ENCODE results near the gene BCL6B.

The BCL6B gene

DNA sequence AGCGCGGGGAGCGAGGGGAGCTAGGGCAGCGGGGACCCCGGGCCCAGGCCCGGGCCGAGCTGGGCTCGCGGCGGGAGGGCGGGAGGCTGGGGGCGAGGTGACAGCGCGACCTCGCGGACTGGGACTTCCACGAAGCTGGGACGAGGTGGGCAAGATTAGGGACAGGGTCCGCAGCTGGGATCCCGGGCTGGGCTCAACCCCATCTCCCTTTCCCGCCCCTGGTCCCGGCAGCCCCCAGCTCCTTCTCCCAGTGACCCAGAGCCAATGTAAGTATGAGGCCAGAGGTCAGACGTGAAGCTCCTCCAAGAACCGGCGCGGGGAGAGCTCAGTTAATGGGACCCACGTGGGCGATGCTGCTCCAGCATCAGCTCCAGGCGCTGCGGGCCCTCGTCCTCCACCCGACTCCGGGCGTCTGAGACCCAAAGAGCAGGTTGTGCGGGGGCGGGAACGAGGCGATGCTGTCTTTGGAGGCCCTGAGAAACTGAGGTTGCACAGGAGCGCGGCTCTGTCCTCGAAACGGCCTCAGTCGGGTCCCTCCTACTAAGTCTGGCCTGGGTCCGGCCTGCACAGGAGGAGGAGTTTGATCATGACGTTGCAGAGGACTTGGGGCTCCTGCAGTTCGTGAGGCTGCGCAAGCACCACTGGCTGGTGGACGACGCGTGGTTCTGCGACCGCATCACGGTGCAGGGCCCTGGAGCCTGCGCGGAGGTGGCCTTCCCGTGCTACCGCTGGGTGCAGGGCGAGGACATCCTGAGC is 26.4 kb upstream of the BCL6B start:
- Histone ChIP-seq H3K27ac (ENCODE audit: low read length) (no peak overlapping the region), H3K36me3 (ENCODE audit: control insufficient read depth in 2 of 2, insufficient read depth in 2 of 2, low read length in 2 of 2) (peaks cover 16 to 20% of the 10 kb centered on the region in 2 donors), H3K9ac (ENCODE audit: low read length in 2 of 2) (no peak overlapping the region), H3K4me3 (ENCODE audit: low read length in 2 of 2) (peak overlapping the region in 1 of 2 donors; percentile 57), H3K27me3 (ENCODE audit: control insufficient read depth in 1 of 2, insufficient read depth in 2 of 2, low read length in 2 of 2) (peaks cover 7 to 11% of the 10 kb centered on the region in 2 donors), H3K4me1 (ENCODE audit: control insufficient read depth, insufficient read depth, low read length) (peaks cover 13% of the 10 kb centered on the region), H3K9me3 (ENCODE audit: control insufficient read depth in 2 of 2, low read length in 2 of 2) (no peaks in the 10 kb centered on the region)

DNA sequence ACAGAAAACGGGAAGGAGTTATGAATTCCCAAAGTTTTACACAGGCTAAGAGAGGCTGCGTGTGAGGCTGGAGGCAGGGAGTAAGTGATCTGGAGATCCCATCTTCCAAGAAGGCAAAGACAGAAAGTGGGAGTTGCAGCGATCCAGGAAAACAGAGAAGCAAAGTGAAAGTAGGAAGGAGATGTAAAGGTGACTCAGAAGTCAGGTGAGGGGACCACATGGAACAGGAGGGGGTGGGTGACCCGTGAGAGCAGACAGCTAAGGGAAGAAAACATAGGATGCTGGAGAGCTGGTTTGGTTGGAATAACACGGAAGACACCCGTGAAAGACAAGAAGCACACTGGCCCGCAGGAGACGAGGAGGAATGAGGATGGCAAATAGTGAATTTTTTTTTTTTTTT is 25.7 kb upstream of the BCL6B start:
- Histone ChIP-seq H3K27ac (ENCODE audit: low read length) (no peak overlapping the region), H3K36me3 (ENCODE audit: control insufficient read depth in 2 of 2, insufficient read depth in 2 of 2, low read length in 2 of 2) (peaks cover 23 to 27% of the 10 kb centered on the region in 2 donors), H3K9me3 (ENCODE audit: control insufficient read depth in 2 of 2, low read length in 2 of 2) (no peaks in the 10 kb centered on the region), H3K4me3 (ENCODE audit: low read length in 2 of 2) (no peak overlapping the region), H3K9ac (ENCODE audit: low read length in 2 of 2) (no peak overlapping the region), H3K4me1 (ENCODE audit: control insufficient read depth, insufficient read depth, low read length) (peaks cover 13% of the 10 kb centered on the region), H3K27me3 (ENCODE audit: control insufficient read depth in 1 of 2, insufficient read depth in 2 of 2, low read length in 2 of 2) (peaks cover 7 to 11% of the 10 kb centered on the region in 2 donors)

DNA sequence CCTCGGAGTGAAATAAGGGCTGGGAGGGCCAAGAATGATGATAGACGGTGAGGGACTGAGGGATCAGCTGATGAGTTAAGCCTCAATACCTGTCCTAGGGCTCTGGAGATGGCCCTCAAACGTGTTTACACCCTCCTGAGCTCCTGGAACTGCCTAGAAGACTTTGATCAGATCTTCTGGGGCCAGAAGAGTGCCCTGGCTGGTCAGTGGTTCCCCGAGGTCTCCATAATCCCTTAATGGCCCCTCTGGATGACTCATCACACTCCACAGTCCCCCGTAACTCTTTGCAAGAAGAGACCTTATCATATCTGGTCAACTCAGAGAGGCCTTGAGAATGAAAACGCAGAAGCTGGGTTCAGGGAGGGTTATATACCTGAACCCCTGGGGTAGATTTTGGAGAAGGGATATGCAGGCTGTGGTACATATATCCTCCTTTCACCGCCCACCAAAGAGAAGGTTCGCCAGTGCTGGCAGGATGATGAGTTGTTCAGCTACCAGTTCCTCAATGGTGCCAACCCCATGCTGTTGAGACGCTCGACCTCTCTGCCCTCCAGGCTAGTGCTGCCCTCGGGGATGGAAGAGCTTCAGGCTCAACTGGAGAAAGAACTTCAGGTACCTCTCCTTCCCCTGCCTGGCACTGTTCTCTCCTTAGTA is 23.9 kb upstream of the BCL6B start:
- Histone ChIP-seq H3K27ac (ENCODE audit: low read length) (no peak overlapping the region), H3K4me3 (ENCODE audit: low read length in 2 of 2) (no peak overlapping the region), H3K27me3 (ENCODE audit: control insufficient read depth in 1 of 2, insufficient read depth in 2 of 2, low read length in 2 of 2) (peaks cover 7 to 11% of the 10 kb centered on the region in 2 donors), H3K9me3 (ENCODE audit: control insufficient read depth in 2 of 2, low read length in 2 of 2) (no peaks in the 10 kb centered on the region), H3K4me1 (ENCODE audit: control insufficient read depth, insufficient read depth, low read length) (peaks cover 13% of the 10 kb centered on the region), H3K36me3 (ENCODE audit: control insufficient read depth in 2 of 2, insufficient read depth in 2 of 2, low read length in 2 of 2) (peaks cover 24 to 29% of the 10 kb centered on the region in 2 donors), H3K9ac (ENCODE audit: low read length in 2 of 2) (no peak overlapping the region)

DNA sequence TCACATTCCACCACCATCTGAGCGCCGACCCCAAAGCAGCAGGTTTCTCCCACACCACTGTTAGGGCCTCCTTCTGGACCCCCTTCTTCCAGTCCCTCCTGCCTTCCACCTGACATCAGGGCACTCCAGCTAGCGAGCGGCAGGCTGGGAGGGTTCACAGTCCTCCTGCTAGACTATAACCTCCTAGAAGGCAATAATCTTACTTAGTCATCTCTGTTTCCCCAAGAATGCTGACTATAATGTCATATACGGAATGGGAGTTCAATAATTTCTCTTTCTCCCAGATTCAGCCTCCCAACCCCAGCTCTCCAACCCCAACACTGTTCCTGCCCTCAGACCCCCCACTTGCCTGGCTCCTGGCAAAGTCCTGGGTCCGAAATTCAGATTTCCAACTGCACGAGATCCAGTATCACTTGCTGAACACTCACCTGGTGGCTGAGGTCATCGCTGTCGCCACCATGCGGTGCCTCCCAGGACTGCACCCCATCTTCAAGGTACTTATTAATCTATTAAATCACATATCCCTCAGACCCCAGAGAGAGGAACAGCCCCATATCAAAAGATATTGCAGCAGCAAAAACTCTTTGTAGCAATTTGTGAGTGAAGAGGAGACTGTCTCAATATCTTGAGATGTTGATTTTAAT is 21.4 kb upstream of the BCL6B start:
- no peaks in the 10 kb centered on the region for H3K4me1 ChIP-seq (ENCODE audit: control insufficient read depth, insufficient read depth, low read length)
- H3K9me3 ChIP-seq (ENCODE audit: control insufficient read depth in 2 of 2, low read length in 2 of 2), result no peaks in the 10 kb centered on the region
- peaks cover 24 to 29% of the 10 kb centered on the region in 2 donors for H3K36me3 ChIP-seq (ENCODE audit: control insufficient read depth in 2 of 2, insufficient read depth in 2 of 2, low read length in 2 of 2)
- no peak overlapping the region for H3K9ac ChIP-seq (ENCODE audit: low read length in 2 of 2)
- H3K27ac ChIP-seq (ENCODE audit: low read length), result no peak overlapping the region
- no peaks in the 10 kb centered on the region for H3K27me3 ChIP-seq (ENCODE audit: control insufficient read depth in 1 of 2, insufficient read depth in 2 of 2, low read length in 2 of 2)
- no peak overlapping the region for H3K4me3 ChIP-seq (ENCODE audit: low read length in 2 of 2)

DNA sequence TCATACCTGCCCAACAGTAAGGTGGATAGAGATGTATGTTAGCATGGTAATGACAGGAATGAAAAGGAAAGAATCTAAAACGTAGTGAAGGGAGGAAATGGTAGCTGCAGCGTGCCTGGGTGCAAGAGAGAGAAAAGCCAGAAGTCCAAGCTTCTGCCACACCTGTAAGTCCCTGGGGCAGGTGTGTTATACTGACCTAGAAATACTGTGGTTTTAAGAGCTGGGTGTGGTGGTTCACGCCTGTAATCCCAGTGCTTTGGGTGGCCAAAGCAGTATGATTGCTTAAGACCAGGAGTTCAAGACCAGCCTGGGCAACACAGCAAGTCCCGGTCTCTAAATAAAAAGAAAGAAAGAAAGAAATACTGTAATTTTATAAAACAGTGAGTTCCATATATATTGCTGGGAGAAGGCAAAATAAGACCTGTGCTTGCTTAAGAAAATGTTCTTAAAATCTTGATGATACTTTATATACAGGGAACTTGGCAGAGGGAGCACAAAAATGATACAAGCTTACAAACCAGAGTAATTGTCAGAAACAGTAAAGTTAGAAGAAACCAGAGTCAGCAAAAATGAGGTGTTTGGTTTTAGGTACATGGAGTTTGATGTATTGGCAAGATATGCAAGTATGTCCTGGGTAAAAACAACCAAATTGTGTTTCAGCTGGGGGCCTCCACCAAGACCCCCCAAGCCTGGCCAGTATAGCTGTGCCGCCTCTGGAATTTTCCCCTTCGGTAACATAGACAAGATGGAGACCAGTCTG is 20.4 kb upstream of the BCL6B start:
- no peak overlapping the region for H3K4me3 ChIP-seq (ENCODE audit: low read length in 2 of 2)
- no peaks in the 10 kb centered on the region for H3K4me1 ChIP-seq (ENCODE audit: control insufficient read depth, insufficient read depth, low read length)
- H3K9me3 ChIP-seq (ENCODE audit: control insufficient read depth in 2 of 2, low read length in 2 of 2), result no peaks in the 10 kb centered on the region
- peaks cover 24 to 29% of the 10 kb centered on the region in 2 donors for H3K36me3 ChIP-seq (ENCODE audit: control insufficient read depth in 2 of 2, insufficient read depth in 2 of 2, low read length in 2 of 2)
- no peak overlapping the region for H3K27ac ChIP-seq (ENCODE audit: low read length)
- H3K9ac ChIP-seq (ENCODE audit: low read length in 2 of 2), result no peak overlapping the region
- H3K27me3 ChIP-seq (ENCODE audit: control insufficient read depth in 1 of 2, insufficient read depth in 2 of 2, low read length in 2 of 2), result no peaks in the 10 kb centered on the region

DNA sequence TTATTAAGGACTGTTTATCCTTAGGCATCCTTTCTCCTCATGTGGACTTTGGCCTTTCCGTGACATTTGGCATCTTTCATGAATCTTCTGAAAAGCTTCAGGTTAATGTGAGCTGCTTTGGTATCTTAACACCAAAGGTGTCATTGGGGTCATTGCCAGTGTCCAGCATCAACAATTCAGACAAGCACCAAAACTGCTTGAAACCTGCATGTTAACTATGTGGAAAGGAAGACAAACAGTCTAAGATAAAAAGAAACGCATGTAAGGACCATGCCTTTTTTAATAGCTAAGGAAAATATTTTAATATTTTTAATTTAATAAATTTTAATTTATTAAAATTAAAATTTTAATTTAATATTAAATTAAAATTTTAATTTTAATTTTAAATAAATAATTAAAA is 19.1 kb upstream of the BCL6B start:
- no peaks in the 10 kb centered on the region for H3K4me1 ChIP-seq (ENCODE audit: control insufficient read depth, insufficient read depth, low read length)
- no peak overlapping the region for H3K27ac ChIP-seq (ENCODE audit: low read length)
- H3K36me3 ChIP-seq (ENCODE audit: control insufficient read depth in 2 of 2, insufficient read depth in 2 of 2, low read length in 2 of 2), result peaks cover 22 to 27% of the 10 kb centered on the region in 2 donors
- H3K4me3 ChIP-seq (ENCODE audit: low read length in 2 of 2), result no peak overlapping the region
- H3K9me3 ChIP-seq (ENCODE audit: control insufficient read depth in 2 of 2, low read length in 2 of 2), result no peaks in the 10 kb centered on the region
- H3K27me3 ChIP-seq (ENCODE audit: control insufficient read depth in 1 of 2, insufficient read depth in 2 of 2, low read length in 2 of 2), result no peaks in the 10 kb centered on the region
- no peak overlapping the region for H3K9ac ChIP-seq (ENCODE audit: low read length in 2 of 2)

DNA sequence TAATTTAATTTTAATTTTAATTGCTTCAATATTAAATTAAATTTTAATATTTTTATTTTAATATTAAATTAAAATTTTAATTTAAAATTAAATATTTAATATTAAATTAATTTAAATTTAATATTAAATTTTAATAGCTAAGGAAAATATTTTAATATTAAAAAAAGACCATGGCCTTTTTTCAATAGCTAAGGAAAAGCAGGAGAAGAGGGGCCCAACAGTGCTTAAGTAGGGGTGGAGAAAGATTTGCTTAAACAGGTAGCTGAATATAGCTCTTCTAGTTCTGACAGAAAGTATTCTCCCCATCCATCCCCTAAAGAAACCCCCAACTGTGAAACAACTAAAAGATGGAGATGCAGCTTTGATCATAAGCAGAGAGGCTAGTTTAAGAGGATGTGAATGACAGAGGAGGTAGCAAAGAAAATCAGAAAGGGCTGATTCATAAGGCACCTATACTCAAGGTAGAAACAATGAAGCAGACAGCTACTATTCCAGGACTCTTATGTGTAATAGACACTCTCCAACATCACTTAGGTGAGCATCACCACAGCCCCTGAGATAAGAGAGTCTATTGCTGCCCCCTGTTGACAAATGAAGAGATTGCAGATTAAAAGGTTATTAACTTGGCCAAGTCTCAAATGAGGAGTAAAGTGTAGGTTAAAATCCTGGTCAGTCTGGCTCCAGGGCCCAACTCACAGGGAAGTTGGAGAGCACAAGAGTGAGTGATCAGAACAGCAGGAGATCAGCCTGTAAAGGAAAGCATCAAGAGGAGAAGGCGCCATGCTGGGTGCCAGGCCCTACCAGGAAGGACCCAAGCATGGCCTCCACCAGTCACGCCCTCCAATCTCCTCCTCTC is 18.2 kb upstream of the BCL6B start:
- Histone ChIP-seq H3K4me1 (ENCODE audit: control insufficient read depth, insufficient read depth, low read length) (peaks cover 1% of the 10 kb centered on the region), H3K9me3 (ENCODE audit: control insufficient read depth in 2 of 2, low read length in 2 of 2) (no peaks in the 10 kb centered on the region), H3K4me3 (ENCODE audit: low read length in 2 of 2) (no peak overlapping the region), H3K9ac (ENCODE audit: low read length in 2 of 2) (no peak overlapping the region), H3K27ac (ENCODE audit: low read length) (no peak overlapping the region), H3K36me3 (ENCODE audit: control insufficient read depth in 2 of 2, insufficient read depth in 2 of 2, low read length in 2 of 2) (peaks cover 19 to 22% of the 10 kb centered on the region in 2 donors), H3K27me3 (ENCODE audit: control insufficient read depth in 1 of 2, insufficient read depth in 2 of 2, low read length in 2 of 2) (no peaks in the 10 kb centered on the region)

DNA sequence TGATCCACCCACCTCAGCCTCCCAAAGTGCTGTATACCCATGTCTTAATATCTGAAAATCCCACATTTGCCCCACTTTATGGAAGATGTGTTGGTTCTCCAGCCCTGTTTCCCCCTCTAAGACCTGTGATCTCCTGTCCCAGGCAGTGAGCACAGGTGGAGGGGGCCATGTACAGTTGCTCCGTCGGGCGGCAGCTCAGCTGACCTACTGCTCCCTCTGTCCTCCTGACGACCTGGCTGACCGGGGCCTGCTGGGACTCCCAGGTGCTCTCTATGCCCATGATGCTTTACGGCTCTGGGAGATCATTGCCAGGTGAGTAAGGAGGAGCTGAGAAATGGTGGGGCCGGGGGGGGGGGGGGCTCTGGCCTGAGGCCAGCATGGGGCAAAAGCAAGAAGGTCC is 17.1 kb upstream of the BCL6B start:
- no peaks in the 10 kb centered on the region for H3K27me3 ChIP-seq (ENCODE audit: control insufficient read depth in 1 of 2, insufficient read depth in 2 of 2, low read length in 2 of 2)
- H3K27ac ChIP-seq (ENCODE audit: low read length), result no peak overlapping the region
- no peak overlapping the region for H3K4me3 ChIP-seq (ENCODE audit: low read length in 2 of 2)
- H3K36me3 ChIP-seq (ENCODE audit: control insufficient read depth in 2 of 2, insufficient read depth in 2 of 2, low read length in 2 of 2), result peaks cover 15 to 17% of the 10 kb centered on the region in 2 donors
- H3K9ac ChIP-seq (ENCODE audit: low read length in 2 of 2), result no peak overlapping the region
- H3K9me3 ChIP-seq (ENCODE audit: control insufficient read depth in 2 of 2, low read length in 2 of 2), result no peaks in the 10 kb centered on the region
- peaks cover 10% of the 10 kb centered on the region for H3K4me1 ChIP-seq (ENCODE audit: control insufficient read depth, insufficient read depth, low read length)

DNA sequence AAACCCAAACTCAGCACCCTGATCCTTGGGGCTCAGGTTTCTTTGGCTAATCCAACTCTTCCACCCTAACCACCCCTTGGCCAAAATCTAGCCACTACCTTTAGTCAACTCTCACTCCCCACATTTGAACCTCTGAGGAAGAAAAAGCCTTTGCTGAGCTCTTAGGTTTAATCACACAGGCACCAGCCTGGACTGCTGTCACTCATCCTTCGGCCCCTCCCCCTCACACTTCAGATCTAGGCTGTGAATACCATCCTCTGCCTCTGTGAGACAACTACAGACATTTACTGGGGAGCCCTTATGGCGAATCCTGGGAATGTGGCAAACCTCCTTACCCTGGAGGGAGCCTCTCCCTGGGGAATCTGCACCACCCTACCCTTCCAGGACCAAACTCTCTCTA is 15.7 kb upstream of the BCL6B start:
- no peak overlapping the region for H3K9ac ChIP-seq (ENCODE audit: low read length in 2 of 2)
- no peak overlapping the region for H3K4me3 ChIP-seq (ENCODE audit: low read length in 2 of 2)
- H3K36me3 ChIP-seq (ENCODE audit: control insufficient read depth in 2 of 2, insufficient read depth in 2 of 2, low read length in 2 of 2), result peaks cover 4 to 8% of the 10 kb centered on the region in 2 donors
- H3K9me3 ChIP-seq (ENCODE audit: control insufficient read depth in 2 of 2, low read length in 2 of 2), result no peaks in the 10 kb centered on the region
- H3K27ac ChIP-seq (ENCODE audit: low read length), result no peak overlapping the region
- peaks cover 18% of the 10 kb centered on the region for H3K4me1 ChIP-seq (ENCODE audit: control insufficient read depth, insufficient read depth, low read length)
- H3K27me3 ChIP-seq (ENCODE audit: control insufficient read depth in 1 of 2, insufficient read depth in 2 of 2, low read length in 2 of 2), result no peaks in the 10 kb centered on the region

DNA sequence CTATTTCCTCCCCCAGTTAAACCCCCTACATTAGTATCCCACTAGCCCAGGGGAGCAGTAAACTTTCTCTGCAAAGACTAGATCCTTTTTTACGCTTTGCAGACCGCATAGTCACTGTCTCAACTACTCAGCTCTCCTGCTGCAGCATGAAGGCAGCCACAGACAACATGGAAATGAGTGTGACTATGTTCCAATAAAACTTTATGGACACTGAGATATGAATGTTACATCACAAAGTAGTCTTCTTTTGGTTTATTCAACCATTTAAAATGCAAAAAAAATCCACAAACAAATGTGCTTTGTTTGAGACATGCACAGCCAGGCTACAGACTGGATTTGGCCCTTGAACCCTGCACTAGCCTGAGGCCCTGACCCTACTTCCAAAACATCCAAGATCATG is 12.3 kb upstream of the BCL6B start:
- H3K9ac ChIP-seq (ENCODE audit: low read length in 2 of 2), result peak overlapping the region in 1 of 2 donors; percentile 22
- no peak overlapping the region for H3K27ac ChIP-seq (ENCODE audit: low read length)
- peak overlapping the region; percentile 82 to 98 for H3K4me3 ChIP-seq (ENCODE audit: low read length in 2 of 2)
- no peaks in the 10 kb centered on the region for H3K27me3 ChIP-seq (ENCODE audit: control insufficient read depth in 1 of 2, insufficient read depth in 2 of 2, low read length in 2 of 2)
- H3K36me3 ChIP-seq (ENCODE audit: control insufficient read depth in 2 of 2, insufficient read depth in 2 of 2, low read length in 2 of 2), result peaks cover 3 to 5% of the 10 kb centered on the region in 2 donors
- H3K9me3 ChIP-seq (ENCODE audit: control insufficient read depth in 2 of 2, low read length in 2 of 2), result no peaks in the 10 kb centered on the region
- H3K4me1 ChIP-seq (ENCODE audit: control insufficient read depth, insufficient read depth, low read length), result peaks cover 39% of the 10 kb centered on the region

Measured in stomach smooth muscle (tissue), 2 donors.